ENCODE measurements around the gene HSD17B1. TPM values are rescaled to one million over a fixed set of nuclear protein-coding genes. Genes with fewer than 3 reads are reported as not detected.

Gene HSD17B1
- total RNA-seq, 4 donors from 2014 or later: 0.49 to 4.1 (median 1.2) TPM

DNA sequence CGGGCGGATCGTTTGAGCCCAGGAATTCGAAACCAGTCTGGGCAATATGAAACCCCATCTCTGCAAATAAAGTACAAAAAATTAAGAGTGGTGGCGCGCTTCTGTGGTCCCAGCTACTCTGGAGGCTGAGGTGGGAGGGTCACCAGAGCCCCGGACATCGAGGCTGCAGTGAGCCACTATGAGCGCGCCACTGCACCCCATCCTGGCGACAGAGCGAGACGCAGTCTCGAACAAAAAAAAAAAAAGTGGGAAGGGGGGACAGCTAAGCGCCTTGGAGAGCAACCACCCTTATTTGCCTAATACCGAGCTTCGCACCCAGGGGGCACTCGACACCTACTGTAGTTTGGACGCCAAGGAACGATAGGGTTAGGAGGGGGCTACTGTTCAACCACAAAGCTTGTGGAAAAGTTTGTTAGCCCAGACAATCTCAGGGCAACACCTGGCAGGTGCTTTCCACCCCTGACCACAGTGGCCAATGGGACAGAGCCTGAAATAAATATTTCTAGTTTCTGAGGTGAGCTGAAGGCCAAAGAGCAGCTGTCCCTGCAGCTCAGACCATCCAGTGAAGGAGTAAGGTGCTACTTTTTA, 25.7 kb downstream of the HSD17B1 start:
- TF ChIP-seq, protein P1, sequence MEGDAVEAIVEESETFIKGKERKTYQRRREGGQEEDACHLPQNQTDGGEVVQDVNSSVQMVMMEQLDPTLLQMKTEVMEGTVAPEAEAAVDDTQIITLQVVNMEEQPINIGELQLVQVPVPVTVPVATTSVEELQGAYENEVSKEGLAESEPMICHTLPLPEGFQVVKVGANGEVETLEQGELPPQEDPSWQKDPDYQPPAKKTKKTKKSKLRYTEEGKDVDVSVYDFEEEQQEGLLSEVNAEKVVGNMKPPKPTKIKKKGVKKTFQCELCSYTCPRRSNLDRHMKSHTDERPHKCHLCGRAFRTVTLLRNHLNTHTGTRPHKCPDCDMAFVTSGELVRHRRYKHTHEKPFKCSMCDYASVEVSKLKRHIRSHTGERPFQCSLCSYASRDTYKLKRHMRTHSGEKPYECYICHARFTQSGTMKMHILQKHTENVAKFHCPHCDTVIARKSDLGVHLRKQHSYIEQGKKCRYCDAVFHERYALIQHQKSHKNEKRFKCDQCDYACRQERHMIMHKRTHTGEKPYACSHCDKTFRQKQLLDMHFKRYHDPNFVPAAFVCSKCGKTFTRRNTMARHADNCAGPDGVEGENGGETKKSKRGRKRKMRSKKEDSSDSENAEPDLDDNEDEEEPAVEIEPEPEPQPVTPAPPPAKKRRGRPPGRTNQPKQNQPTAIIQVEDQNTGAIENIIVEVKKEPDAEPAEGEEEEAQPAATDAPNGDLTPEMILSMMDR (IDR thresholded peaks at IDR 0.05; ENCODE audit: low read depth): no peak

DNA sequence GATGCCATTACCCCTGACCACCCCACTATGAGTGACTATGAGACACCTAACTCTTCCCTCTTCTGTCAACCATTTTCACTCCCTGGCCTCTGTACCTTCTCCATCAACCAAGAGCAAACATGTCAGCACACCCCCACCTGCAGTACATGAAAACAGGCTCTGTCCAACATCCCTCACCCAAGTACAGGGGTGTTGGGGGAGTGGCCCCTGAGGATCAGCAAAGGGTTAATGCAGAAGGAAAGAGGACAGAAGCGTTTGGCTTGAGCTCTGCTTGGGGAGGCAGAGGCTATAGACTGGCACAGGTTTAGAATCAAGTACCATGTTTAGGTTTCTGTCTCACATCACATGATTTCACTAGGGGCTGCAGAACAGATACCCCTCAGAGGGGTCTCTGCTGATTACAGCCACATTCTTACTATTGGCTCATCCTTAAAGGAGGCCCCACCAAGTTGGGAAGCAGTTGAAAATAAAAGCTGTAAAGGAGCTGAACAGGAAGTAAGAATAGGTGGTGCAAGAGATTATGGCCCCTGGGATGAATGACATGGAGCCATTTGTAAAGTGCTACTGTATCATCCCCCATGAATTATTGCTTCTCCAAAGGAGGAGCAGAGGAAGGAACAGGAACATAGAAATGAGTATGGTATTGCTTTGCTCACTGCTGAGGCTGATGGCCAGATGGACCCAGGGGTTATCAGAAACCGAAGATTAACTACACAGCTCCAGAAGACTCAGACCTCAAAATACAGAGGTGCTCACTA, 27.2 kb downstream of the HSD17B1 start:
- TF ChIP-seq, protein P1 (IDR thresholded peaks at IDR 0.05; ENCODE audit: low read depth): no peak

DNA sequence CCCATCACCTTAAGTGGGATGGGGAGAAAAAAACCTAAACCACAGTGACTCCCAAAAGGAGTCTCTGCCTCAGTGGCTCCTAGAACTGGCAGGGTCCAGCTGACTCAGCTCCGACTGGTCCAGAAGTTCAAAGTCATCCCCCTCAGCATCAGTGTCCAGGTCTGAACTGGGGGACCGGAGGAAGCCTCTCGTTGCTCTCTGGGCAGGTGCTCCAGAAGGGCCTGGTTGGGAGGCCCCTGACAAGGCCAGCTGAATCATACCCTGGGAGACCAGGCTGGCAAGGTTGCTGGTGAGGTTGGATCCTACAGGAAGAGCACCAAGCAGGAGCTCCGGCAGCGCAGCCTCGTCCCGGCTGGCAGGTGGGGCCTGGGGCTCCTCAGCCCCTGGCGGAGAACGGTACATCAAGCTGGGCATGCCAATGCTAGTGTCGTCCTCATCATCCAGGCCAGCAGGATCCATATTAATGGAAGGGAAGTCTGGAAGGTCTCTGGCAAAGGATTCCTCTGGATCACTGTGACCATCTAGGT, 29.1 kb downstream of the HSD17B1 start:
- TF ChIP-seq, protein P1 (IDR thresholded peaks at IDR 0.05; ENCODE audit: low read depth): no peak

DNA sequence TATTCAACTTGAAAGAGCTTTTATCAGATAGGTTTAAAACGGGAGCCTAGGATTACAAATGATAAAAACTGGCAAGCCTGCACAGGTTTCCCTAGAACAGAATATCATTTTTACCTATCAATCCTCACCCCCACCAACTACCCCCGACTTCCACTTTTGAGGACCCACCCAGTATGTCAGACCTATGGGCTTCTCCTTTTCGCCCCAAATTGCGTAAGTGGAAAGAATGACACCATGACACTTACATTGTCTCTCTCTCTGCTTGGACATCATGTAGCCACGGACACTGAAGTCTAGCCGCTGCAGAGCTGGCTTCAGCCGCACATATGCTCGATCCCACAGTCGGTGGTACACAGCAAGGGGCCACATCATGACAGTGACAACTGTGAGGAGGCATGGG, 32.2 kb downstream of the HSD17B1 start:
- TF ChIP-seq, protein P1 (IDR thresholded peaks at IDR 0.05; ENCODE audit: low read depth): no peak

DNA sequence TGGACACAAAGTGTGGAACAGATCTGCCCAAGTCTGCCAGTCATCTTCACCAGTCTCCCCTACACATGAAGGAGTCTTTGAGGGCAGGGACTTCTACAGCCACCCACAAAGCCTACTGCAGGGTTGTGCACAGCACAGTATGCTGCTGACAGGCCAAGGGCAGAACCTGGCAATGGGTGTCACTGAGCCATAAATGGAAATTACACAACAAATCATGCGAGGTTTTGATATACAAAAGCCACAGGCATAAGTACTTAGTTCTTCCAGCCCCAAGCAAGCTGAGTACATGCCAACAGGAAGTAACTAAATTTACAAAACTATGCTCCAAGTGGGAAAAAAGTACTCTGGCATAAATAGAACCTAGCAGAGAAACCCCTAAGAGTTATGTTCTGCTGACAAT, 32.6 kb downstream of the HSD17B1 start:
- TF ChIP-seq, protein P1 (IDR thresholded peaks at IDR 0.05; ENCODE audit: low read depth): no peak

DNA sequence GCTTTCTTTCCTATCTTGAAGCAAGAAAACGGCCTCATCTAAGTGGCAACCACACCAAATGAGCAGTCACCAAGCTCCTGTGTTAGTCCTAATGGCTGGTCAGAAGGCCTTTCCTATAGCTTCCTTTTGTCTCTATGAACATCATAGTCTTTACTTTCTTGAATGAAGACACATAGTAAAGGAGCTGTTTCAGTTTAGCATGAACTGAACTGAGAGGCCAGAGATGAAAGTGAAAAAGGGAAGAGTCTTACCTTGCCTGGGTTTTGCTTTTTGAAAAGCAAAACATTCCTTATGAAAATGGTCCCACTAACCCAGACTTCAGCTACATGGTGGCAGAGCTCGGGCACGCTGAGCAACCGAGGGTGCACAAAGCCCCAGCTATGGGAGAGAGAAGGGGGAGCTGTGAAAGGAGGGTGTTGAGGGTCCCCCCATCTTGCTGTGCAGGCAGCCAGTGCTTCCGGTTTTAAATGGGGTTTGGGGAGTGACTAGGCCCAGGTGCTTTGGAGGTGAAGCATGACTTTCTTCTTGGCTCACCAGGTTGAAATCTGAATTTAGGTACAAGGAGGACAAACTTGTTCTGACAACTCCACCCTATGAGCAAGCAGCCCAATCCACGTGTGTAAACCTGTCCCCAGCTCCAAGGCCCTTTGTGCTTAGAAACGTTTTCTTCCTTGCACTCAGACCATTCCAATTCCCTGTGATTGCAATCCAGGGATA, 33.9 kb downstream of the HSD17B1 start:
- TF ChIP-seq, protein P1 (IDR thresholded peaks at IDR 0.05; ENCODE audit: low read depth): no peak

DNA sequence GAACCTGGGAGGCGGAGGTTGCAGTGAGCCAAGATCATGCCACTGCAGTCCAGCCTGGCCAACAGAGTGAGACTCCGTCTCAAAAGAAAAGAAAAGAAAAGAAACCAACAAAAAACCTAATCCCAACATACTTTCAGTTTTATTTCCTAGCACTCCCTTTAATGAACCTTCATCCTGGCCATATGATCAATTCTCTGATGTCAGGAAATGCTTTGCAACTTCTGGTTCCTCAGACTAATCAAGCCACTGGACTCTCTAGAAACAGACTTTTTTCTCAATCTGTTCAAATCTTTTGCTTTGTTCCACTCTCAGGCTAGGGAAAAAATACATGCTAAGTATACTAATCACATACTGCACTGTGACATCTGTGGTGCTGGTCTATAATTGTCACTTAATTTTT, 38.2 kb downstream of the HSD17B1 start:
- TF ChIP-seq, protein P1 (IDR thresholded peaks at IDR 0.05; ENCODE audit: low read depth): no peak
